ENCODE results near the gene GPD2.

Gene GPD2

DNA sequence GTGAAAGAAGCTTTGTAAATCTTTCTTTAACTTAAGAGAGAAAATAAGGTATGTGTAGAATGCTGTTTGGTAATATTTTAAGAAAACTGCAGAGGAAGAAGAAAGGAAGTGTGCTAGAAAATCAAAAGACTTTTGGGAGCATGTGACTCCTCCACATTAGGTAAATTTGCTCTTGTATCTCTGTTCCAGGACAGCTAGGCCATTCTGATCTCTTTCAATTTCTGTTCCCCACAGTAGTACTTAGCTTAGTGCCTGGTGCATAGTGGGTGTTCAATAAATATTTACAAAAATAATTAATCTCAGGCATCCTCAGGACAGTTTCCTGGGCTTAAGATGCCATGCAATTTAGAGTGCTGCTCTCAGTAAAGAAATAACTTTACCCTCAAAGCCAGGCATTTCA is 105.0 kb downstream of the GPD2 start:
- POLR2A ChIA-PET, result no interaction called here

DNA sequence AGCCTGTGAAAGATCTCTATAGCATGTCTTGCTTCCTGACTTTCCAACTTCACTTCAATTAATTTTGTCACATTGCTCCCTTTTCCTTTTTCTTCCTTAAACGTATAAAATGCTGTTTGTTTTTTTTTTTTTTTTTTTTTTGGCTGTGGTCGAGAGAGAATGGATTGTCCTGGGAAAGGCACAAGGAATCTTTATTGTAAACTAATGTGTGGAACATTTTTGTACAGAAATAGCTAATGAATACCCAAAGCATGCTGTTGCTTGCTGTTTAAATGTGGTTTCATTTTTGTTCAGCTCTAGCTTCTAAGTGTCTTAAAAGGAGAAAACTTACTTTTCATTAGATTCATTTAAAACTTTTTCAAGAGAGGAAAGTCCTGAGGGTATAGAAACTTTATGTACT is 105.5 kb downstream of the GPD2 start:
- no peaks in the 10 kb centered on the region for H3K36me3 ChIP-seq (ENCODE audit: control insufficient read depth in 2 of 2, insufficient read depth in 1 of 2, low read length in 2 of 2)
- POLR2A ChIA-PET, result interaction anchor here (0.7 kb wide), 1 partner anchor 134 kb away, joined by 6 read pairs; no protein-coding TSS in a partner anchor
- H3K9me3 ChIP-seq (ENCODE audit: control insufficient read depth, insufficient read depth, low read depth, low read length), result no peaks in the 10 kb centered on the region
- CTCF ChIA-PET, result no interaction called here
- H3K4me1 ChIP-seq (ENCODE audit: control insufficient read depth, insufficient read depth, low read length), result no peaks in the 10 kb centered on the region
- no peak overlapping the region for H3K27ac ChIP-seq (ENCODE audit: extremely low read depth, low read depth, low read length)
- TF ChIP-seq ZNF654 (tag by site-specific recombination; IDR thresholded peaks at IDR 0.05; ENCODE audit: low read depth) (no peak), ZNF530 (tag by site-specific recombination; IDR thresholded peaks at IDR 0.05; ENCODE audit: low read depth) (no peak), ZNF660 (tag by site-specific recombination; IDR thresholded peaks at IDR 0.05) (no peak), MEIS1 (CRISPR knock-in tag; IDR thresholded peaks at IDR 0.05; ENCODE audit: borderline replicate concordance) (no peak), ZNF404 (tag by site-specific recombination; IDR thresholded peaks at IDR 0.05) (no peak), KLF8 (tag by site-specific recombination; IDR thresholded peaks at IDR 0.05) (no peak), SCRT2 (tag by site-specific recombination; IDR thresholded peaks at IDR 0.05) (no peak), KLF16 (tag by site-specific recombination; IDR thresholded peaks at IDR 0.05) (no peak), ZNF585B (tag by site-specific recombination; IDR thresholded peaks at IDR 0.05) (no peak), ZNF157 (tag by site-specific recombination; IDR thresholded peaks at IDR 0.05) (no peak), ZXDB (tag by site-specific recombination; IDR thresholded peaks at IDR 0.05) (no peak), ZNF610 (tag by site-specific recombination; IDR thresholded peaks at IDR 0.05; ENCODE audit: borderline replicate concordance) (no peak), EGR2 (tag by site-specific recombination; IDR thresholded peaks at IDR 0.05; ENCODE audit: low read depth) (no peak), ZEB2 (tag by site-specific recombination; IDR thresholded peaks at IDR 0.05) (no peak), ZNF416 (tag by site-specific recombination; IDR thresholded peaks at IDR 0.05) (no peak)
- TF ChIP-seq, protein P1, sequence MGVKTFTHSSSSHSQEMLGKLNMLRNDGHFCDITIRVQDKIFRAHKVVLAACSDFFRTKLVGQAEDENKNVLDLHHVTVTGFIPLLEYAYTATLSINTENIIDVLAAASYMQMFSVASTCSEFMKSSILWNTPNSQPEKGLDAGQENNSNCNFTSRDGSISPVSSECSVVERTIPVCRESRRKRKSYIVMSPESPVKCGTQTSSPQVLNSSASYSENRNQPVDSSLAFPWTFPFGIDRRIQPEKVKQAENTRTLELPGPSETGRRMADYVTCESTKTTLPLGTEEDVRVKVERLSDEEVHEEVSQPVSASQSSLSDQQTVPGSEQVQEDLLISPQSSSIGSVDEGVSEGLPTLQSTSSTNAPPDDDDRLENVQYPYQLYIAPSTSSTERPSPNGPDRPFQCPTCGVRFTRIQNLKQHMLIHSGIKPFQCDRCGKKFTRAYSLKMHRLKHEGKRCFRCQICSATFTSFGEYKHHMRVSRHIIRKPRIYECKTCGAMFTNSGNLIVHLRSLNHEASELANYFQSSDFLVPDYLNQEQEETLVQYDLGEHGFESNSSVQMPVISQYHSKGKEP (tag by site-specific recombination; IDR thresholded peaks at IDR 0.05), result no peak
- TF ChIP-seq, protein P2, sequence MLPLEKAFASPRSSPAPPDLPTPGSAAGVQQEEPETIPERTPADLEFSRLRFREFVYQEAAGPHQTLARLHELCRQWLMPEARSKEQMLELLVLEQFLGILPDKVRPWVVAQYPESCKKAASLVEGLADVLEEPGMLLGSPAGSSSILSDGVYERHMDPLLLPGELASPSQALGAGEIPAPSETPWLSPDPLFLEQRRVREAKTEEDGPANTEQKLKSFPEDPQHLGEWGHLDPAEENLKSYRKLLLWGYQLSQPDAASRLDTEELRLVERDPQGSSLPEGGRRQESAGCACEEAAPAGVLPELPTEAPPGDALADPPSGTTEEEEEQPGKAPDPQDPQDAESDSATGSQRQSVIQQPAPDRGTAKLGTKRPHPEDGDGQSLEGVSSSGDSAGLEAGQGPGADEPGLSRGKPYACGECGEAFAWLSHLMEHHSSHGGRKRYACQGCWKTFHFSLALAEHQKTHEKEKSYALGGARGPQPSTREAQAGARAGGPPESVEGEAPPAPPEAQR (tag by site-specific recombination; IDR thresholded peaks at IDR 0.05), result no peak
- no peak overlapping the region for H3K4me3 ChIP-seq (ENCODE audit: low read depth, low read length)

More for the DNA sequence above, 105.0 kb downstream of the GPD2 start:
- Histone ChIP-seq H3K27ac (ENCODE audit: extremely low read depth, low read depth, low read length) (no peak overlapping the region), H3K36me3 (ENCODE audit: control insufficient read depth in 2 of 2, insufficient read depth in 1 of 2, low read length in 2 of 2) (no peaks in the 10 kb centered on the region), H3K4me3 (ENCODE audit: low read depth, low read length) (no peak overlapping the region), H3K4me1 (ENCODE audit: control insufficient read depth, insufficient read depth, low read length) (no peaks in the 10 kb centered on the region), H3K9me3 (ENCODE audit: control insufficient read depth, insufficient read depth, low read depth, low read length) (no peaks in the 10 kb centered on the region)
- TF ChIP-seq ZNF350 (tag by site-specific recombination; IDR thresholded peaks at IDR 0.05) (no peak), SCRT1 (tag by site-specific recombination; IDR thresholded peaks at IDR 0.05; ENCODE audit: borderline replicate concordance) (no peak), ZNF354C (tag by site-specific recombination; IDR thresholded peaks at IDR 0.05; ENCODE audit: borderline replicate concordance, low read depth) (no peak), ZNF10 (tag by site-specific recombination; IDR thresholded peaks at IDR 0.05) (no peak), ZBTB8A (tag by site-specific recombination; IDR thresholded peaks at IDR 0.05) (no peak), ZEB2 (tag by site-specific recombination; IDR thresholded peaks at IDR 0.05) (no peak), WT1 (tag by site-specific recombination; IDR thresholded peaks at IDR 0.05) (no peak), ZNF76 (tag by site-specific recombination; IDR thresholded peaks at IDR 0.05; ENCODE audit: borderline replicate concordance, low read depth) (no peak), ZNF623 (tag by site-specific recombination; IDR thresholded peaks at IDR 0.05) (no peak), ZNF184 (tag by site-specific recombination; IDR thresholded peaks at IDR 0.05) (no peak), ZNF274 (IDR thresholded peaks at IDR 0.05; ENCODE audit: low read length) (no peak), ZNF274 (tag by site-specific recombination; IDR thresholded peaks at IDR 0.05; ENCODE audit: borderline replicate concordance) (no peak)
- TF ChIP-seq, protein P3, sequence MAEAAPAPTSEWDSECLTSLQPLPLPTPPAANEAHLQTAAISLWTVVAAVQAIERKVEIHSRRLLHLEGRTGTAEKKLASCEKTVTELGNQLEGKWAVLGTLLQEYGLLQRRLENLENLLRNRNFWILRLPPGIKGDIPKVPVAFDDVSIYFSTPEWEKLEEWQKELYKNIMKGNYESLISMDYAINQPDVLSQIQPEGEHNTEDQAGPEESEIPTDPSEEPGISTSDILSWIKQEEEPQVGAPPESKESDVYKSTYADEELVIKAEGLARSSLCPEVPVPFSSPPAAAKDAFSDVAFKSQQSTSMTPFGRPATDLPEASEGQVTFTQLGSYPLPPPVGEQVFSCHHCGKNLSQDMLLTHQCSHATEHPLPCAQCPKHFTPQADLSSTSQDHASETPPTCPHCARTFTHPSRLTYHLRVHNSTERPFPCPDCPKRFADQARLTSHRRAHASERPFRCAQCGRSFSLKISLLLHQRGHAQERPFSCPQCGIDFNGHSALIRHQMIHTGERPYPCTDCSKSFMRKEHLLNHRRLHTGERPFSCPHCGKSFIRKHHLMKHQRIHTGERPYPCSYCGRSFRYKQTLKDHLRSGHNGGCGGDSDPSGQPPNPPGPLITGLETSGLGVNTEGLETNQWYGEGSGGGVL (tag by site-specific recombination; IDR thresholded peaks at IDR 0.05), result no peak
- TF ChIP-seq, protein P4, sequence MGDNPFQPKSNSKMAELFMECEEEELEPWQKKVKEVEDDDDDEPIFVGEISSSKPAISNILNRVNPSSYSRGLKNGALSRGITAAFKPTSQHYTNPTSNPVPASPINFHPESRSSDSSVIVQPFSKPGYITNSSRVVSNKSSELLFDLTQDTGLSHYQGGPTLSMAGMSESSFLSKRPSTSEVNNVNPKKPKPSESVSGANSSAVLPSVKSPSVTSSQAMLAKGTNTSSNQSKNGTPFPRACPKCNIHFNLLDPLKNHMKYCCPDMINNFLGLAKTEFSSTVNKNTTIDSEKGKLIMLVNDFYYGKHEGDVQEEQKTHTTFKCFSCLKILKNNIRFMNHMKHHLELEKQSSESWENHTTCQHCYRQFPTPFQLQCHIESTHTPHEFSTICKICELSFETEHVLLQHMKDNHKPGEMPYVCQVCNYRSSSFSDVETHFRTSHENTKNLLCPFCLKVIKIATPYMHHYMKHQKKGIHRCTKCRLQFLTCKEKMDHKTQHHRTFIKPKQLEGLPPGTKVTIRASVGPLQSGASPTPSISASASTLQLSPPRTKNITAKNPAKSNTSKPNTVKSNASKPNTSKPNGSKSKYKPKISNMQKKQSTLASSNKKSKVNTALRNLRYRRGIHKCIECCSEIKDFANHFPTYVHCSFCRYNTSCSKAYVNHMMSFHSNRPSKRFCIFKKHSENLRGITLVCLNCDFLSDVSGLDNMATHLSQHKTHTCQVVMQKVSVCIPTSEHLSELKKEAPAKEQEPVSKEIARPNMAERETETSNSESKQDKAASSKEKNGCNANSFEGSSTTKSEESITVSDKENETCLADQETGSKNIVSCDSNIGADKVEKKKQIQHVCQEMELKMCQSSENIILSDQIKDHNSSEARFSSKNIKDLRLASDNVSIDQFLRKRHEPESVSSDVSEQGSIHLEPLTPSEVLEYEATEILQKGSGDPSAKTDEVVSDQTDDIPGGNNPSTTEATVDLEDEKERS (tag by site-specific recombination; IDR thresholded peaks at IDR 0.05), result no peak
- CTCF ChIA-PET, result interaction anchor here (1.0 to 1.1 kb wide), 2 partner anchors 20 to 206 kb away, joined by 3 to 6 read pairs; no protein-coding TSS in a partner anchor
